PC-9 (cell line): ENCODE results near the gene EVC. TPM values are rescaled to one million over a fixed set of nuclear protein-coding genes. Genes with fewer than 3 reads are reported as not detected.

Experiments
- BruUV-seq: library from RNA; stranded (reverse); fragments of 400-500 nt; replicated peaks from 2 replicates; lab custom pipeline; 2021; lab: Mats Ljungman, UMichigan
- CTCF ChIA-PET: fragments of 300-600 bp; sonication (Branson Sonifier 250); formaldehyde crosslinking; loops from one replicate; lab custom pipeline; 2022; ENCODE audit warnings: antibody characterized with exemption; lab: Charles Lee
- POLR2A ChIA-PET: fragments of 300-600 bp; sonication (Branson Sonifier 250); formaldehyde crosslinking; loops from one replicate; lab custom pipeline; 2022; ENCODE audit warnings: antibody characterized with exemption; ENCODE audit not compliant: unreplicated experiment; lab: Charles Lee
- DNase-seq, 2 experiments: peaks; one replicate each; pipeline versions ENCODE4 v3.0.0 to v3.0.0-alpha.2; 2015 to 2022; ENCODE audit warnings: mixed read lengths in 1 of 2
- H2AFZ ChIP-seq: fragments of 200-600 bp; sonication (generic); 2 replicates; pipeline ENCODE4 v1.8.1; 2017; ENCODE audit warnings: antibody characterized with exemption
- H3F3A ChIP-seq: fragments of 200-600 bp; sonication (generic); 2 replicates; pipeline ENCODE4 v1.8.1; 2017; ENCODE audit warnings: antibody characterized with exemption, mild to moderate bottlenecking, low read depth; ENCODE audit not compliant: insufficient read depth
- H3K27ac ChIP-seq: fragments of 200-600 bp; sonication (generic); 2 replicates; pipeline ENCODE4 v1.6.1; 2016; ENCODE audit warnings: mixed run types
- H3K27me3 ChIP-seq: fragments of 200-600 bp; sonication (generic); 2 replicates; pipeline ENCODE4 v1.6.1; 2016; ENCODE audit warnings: low read depth, mixed run types; ENCODE audit not compliant: insufficient read depth
- H3K36me3 ChIP-seq: fragments of 200-600 bp; sonication (generic); 2 replicates; pipeline ENCODE4 v1.6.1; 2016; ENCODE audit warnings: low read depth, mixed run types
- H3K4me1 ChIP-seq: fragments of 200-600 bp; sonication (generic); replicated peaks from 2 replicates; pipeline ENCODE4 v1.6.1; 2016; ENCODE audit warnings: mixed run types; ENCODE audit not compliant: insufficient read depth
- H3K4me2 ChIP-seq: fragments of 200-600 bp; sonication (generic); 2 replicates; pipeline ENCODE4 v1.6.1; 2017; ENCODE audit warnings: mixed run types
- H3K4me3 ChIP-seq: fragments of 200-600 bp; sonication (generic); 2 replicates; pipeline ENCODE4 v1.6.1; 2016; ENCODE audit warnings: mixed run types
- H3K79me2 ChIP-seq: fragments of 200-600 bp; sonication (generic); 2 replicates; pipeline ENCODE4 v1.6.1; 2017; ENCODE audit warnings: low read depth, mixed run types
- H3K9me2 ChIP-seq: fragments of 200-600 bp; sonication (generic); 2 replicates; pipeline ENCODE4 v1.8.1; 2017; ENCODE audit warnings: mild to moderate bottlenecking; ENCODE audit not compliant: insufficient read depth
- H3K9me3 ChIP-seq: fragments of 200-600 bp; sonication (generic); 2 replicates; pipeline ENCODE4 v1.8.1; 2016; ENCODE audit warnings: low read depth; ENCODE audit not compliant: insufficient read depth
- H4K20me1 ChIP-seq: fragments of 200-600 bp; sonication (generic); 2 replicates; pipeline ENCODE4 v1.8.1; 2017; ENCODE audit not compliant: insufficient read depth
- EZH2 ChIP-seq: fragments of 200-600 bp; sonication (generic); IDR thresholded peaks from 2 replicates; pipeline ENCODE4 v1.8.0; 2017; ENCODE audit warnings: antibody characterized with exemption, low read depth
- intact Hi-C: fragments of 100-400 bp; cut with micrococcal nuclease; formaldehyde crosslinking; loops from one replicate; pipeline ENCODE4 v1.10.0; 2022; ENCODE audit not compliant: unreplicated experiment
- total RNA-seq: library from RNA; stranded (reverse); gene quantifications from 2 replicates; pipeline ENCODE4 v1.2.3, GENCODE V29; 2021
- TF ChIP-seq, protein P1 (sequence below): fragments of 200-600 bp; sonication (generic); conservative IDR thresholded peaks from 2 replicates; pipeline ENCODE4 v1.6.1; 2017; ENCODE audit warnings: mixed run types, antibody characterized with exemption, mild to moderate bottlenecking, moderate library complexity

Gene EVC
- total RNA-seq, 1 experiment from 2014 or later, result 14.0 TPM

DNA sequence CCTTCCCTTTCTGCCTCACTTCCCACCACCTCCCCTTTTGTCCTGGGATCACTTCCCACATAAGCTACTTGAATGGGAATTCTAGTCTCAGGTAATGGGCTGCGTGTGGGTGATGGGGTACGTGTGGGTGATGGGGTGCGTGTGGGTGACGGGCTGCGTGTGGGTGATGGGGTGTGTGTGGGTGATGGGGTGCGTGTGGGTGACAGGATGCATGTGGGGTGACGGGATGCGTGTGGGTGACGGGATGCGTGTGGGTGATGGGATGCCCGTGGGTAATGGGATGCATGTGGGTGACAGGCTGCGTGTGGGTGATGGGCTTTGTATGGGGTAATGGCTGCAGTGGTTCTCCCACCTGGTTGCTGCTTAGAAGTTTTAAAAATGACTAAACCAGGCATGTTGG lies 46.2 kb upstream of the EVC start:
- Histone ChIP-seq H2AFZ (no peak overlapping the region), H4K20me1 (no peaks in the 10 kb centered on the region), H3K9me2 (no peaks in the 10 kb centered on the region), H3K4me2 (no peak overlapping the region), H3K79me2 (no peaks in the 10 kb centered on the region), H3K36me3 (no peaks in the 10 kb centered on the region), H3F3A (no peaks in the 10 kb centered on the region), H3K27ac (no peak overlapping the region), H3K4me3 (no peak overlapping the region), H3K4me1 (no peaks in the 10 kb centered on the region), H3K27me3 (no peaks in the 10 kb centered on the region), H3K9me3 (no peaks in the 10 kb centered on the region)
- intact Hi-C loops, result no loop called here
- TF ChIP-seq, protein P1, sequence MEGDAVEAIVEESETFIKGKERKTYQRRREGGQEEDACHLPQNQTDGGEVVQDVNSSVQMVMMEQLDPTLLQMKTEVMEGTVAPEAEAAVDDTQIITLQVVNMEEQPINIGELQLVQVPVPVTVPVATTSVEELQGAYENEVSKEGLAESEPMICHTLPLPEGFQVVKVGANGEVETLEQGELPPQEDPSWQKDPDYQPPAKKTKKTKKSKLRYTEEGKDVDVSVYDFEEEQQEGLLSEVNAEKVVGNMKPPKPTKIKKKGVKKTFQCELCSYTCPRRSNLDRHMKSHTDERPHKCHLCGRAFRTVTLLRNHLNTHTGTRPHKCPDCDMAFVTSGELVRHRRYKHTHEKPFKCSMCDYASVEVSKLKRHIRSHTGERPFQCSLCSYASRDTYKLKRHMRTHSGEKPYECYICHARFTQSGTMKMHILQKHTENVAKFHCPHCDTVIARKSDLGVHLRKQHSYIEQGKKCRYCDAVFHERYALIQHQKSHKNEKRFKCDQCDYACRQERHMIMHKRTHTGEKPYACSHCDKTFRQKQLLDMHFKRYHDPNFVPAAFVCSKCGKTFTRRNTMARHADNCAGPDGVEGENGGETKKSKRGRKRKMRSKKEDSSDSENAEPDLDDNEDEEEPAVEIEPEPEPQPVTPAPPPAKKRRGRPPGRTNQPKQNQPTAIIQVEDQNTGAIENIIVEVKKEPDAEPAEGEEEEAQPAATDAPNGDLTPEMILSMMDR, result no peak
- no peak for TF ChIP-seq EZH2
- CTCF ChIA-PET, result no interaction called here
- BruUV-seq, result no TSS peak
- DNase-seq, result no peak
- POLR2A ChIA-PET, result no interaction called here

DNA sequence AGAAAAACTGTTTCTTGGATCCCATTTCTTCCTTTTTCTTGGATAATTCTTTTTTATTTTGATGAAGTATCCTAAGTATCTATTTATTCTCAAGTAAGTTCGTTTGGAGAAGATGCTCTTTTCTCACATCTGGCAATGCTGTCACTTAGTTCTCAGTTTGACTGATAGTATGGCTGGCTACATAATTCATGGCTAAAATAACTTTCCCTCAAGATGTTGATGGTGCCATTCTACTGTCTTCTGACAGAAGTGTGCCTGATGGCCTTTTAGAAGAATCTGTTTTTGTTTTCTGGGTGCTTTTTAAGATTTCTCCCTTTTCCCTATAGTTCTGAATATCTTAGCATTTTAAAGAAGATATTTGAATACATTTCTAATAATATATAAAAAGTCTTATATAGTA lies 44.3 kb upstream of the EVC start:
- no peaks in the 10 kb centered on the region for H3K79me2 ChIP-seq
- H2AFZ ChIP-seq, result no peak overlapping the region
- H3K9me3 ChIP-seq, result no peaks in the 10 kb centered on the region
- ChIA-PET CTCF (no interaction called here), POLR2A (no interaction called here)
- no peaks in the 10 kb centered on the region for H3K27me3 ChIP-seq
- H3K4me3 ChIP-seq, result no peak overlapping the region
- no peak overlapping the region for H3K4me2 ChIP-seq
- intact Hi-C loops, result no loop called here
- no peak for DNase-seq
- no peaks in the 10 kb centered on the region for H3F3A ChIP-seq
- BruUV-seq, result no TSS peak
- H4K20me1 ChIP-seq, result no peaks in the 10 kb centered on the region
- H3K9me2 ChIP-seq, result no peaks in the 10 kb centered on the region
- H3K27ac ChIP-seq, result no peak overlapping the region
- no peak for TF ChIP-seq EZH2
- TF ChIP-seq, protein P1, result no peak
- no peaks in the 10 kb centered on the region for H3K4me1 ChIP-seq
- no peaks in the 10 kb centered on the region for H3K36me3 ChIP-seq

DNA sequence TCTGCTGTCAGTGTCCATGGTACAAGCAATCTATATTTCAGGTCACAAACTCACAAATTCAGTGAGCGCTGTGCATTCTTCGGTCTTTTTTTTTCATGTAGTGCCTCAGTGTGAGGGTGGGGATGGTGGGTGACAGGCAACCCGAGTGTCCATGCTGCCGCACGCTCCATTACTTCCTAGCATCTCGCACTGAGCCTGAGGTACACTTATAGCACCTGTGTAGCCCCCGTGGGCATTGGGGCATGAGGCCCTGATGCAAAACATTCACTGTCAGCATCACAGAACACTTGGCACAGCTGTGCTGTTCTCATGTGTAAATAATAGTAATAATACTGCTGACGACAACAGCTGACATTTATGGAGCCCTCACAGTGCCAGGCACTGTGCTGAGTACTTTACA lies 34.2 kb upstream of the EVC start:
- Histone ChIP-seq H3K36me3 (no peaks in the 10 kb centered on the region), H3K4me3 (no peak overlapping the region), H3K27ac (no peak overlapping the region), H3K79me2 (no peaks in the 10 kb centered on the region), H3K27me3 (no peaks in the 10 kb centered on the region), H3K4me1 (no peaks in the 10 kb centered on the region), H2AFZ (no peak overlapping the region), H3K9me2 (no peaks in the 10 kb centered on the region), H4K20me1 (no peaks in the 10 kb centered on the region), H3K4me2 (no peak overlapping the region), H3K9me3 (no peaks in the 10 kb centered on the region), H3F3A (no peaks in the 10 kb centered on the region)
- no TSS peak for BruUV-seq
- TF ChIP-seq, protein P1, result no peak
- no peak for TF ChIP-seq EZH2
- DNase-seq, result no peak
- ChIA-PET POLR2A (no interaction called here), CTCF (no interaction called here)
- intact Hi-C loops, result no loop called here
